ENCODE data around the gene CRYBA4. TPM values are rescaled to one million over a fixed set of nuclear protein-coding genes. Genes with fewer than 3 reads are reported as not detected.
A peak's percentile ranks its signal among the peaks of the same experiment; 100 is the strongest.

Gene CRYBA4
- total and polyA plus RNA-seq, 8 donors: 0.21 to 0.87 (median 0.43) TPM; not detected in 2

GRCh38 chr22:26584010-26584409 is 37.8 kb upstream of the CRYBA4 start:
- H3K36me3 ChIP-seq: peaks cover 0 to 14% of the 10 kb centered on the region in 2 donors
- DNase-seq (no peak), ATAC-seq (no peak)
- H3K4me1 ChIP-seq: peaks cover 20 to 75% of the 10 kb centered on the region in 2 donors
- no peaks in the 10 kb centered on the region for H3K27me3 ChIP-seq
- no peaks in the 10 kb centered on the region for H3K9me3 ChIP-seq
- intact Hi-C loops (cut with DNase I): no loop called here
- no peak overlapping the region for H3K4me3 ChIP-seq
- H3K27ac ChIP-seq: no peak overlapping the region
- no peak for TF ChIP-seq CTCF (IDR thresholded peaks at IDR 0.05)

GRCh38 chr22:26585104-26585790 is 36.5 kb upstream of the CRYBA4 start:
- ATAC-seq: peak; percentile 43
- H3K4me3 ChIP-seq: no peak overlapping the region
- no peaks in the 10 kb centered on the region for H3K27me3 ChIP-seq
- peak overlapping the region; percentile 5 to 14 for H3K27ac ChIP-seq
- TF ChIP-seq CTCF (IDR thresholded peaks at IDR 0.05): no peak
- no peaks in the 10 kb centered on the region for H3K9me3 ChIP-seq
- H3K36me3 ChIP-seq: peaks cover 0 to 14% of the 10 kb centered on the region in 2 donors
- intact Hi-C loops (cut with DNase I): no loop called here
- peak in 3 of 4 donors; percentile 30 to 83 (median 72) for DNase-seq
- H3K4me1 ChIP-seq: peaks cover 15 to 65% of the 10 kb centered on the region in 2 donors

GRCh38 chr22:26586556-26587325 is 35.0 kb upstream of the CRYBA4 start:
- H3K9me3 ChIP-seq: no peaks in the 10 kb centered on the region
- peaks cover 21 to 67% of the 10 kb centered on the region in 2 donors for H3K4me1 ChIP-seq
- H3K27me3 ChIP-seq: no peaks in the 10 kb centered on the region
- peaks cover 0 to 11% of the 10 kb centered on the region in 2 donors for H3K36me3 ChIP-seq
- no peak for TF ChIP-seq CTCF (IDR thresholded peaks at IDR 0.05)
- H3K27ac ChIP-seq: peak overlapping the region in 1 of 2 donors; percentile 53
- DNase-seq (no peak), ATAC-seq (no peak)
- peak overlapping the region in 1 of 2 donors; percentile 16 for H3K4me3 ChIP-seq
- intact Hi-C loops (cut with DNase I): no loop called here

GRCh38 chr22:26587991-26588613 is 33.7 kb upstream of the CRYBA4 start:
- Histone ChIP-seq H3K27ac (peak overlapping the region; percentile 84 to 89), H3K27me3 (no peaks in the 10 kb centered on the region), H3K9me3 (no peaks in the 10 kb centered on the region), H3K4me1 (peaks cover 21 to 80% of the 10 kb centered on the region in 2 donors), H3K4me3 (peak overlapping the region in 1 of 2 donors; percentile 92), H3K36me3 (no peaks in the 10 kb centered on the region)
- DNase-seq: no peak
- intact Hi-C loops (cut with DNase I): no loop called here
- no peak for ATAC-seq
- no peak for TF ChIP-seq CTCF (IDR thresholded peaks at IDR 0.05)

All from left lung (tissue), 10 donors.